PFSK-1 (cell line): ENCODE measurements around the gene ZNF341.

Experiments used
- POLR2AphosphoS5 ChIP-seq: IDR thresholded peaks from 2 replicates; pipeline ENCODE4 v1.6.1; 2012; ENCODE audit warnings: low read depth, mild to moderate bottlenecking, control low read depth, low read length, moderate library complexity
- REST ChIP-seq, 2 experiments: IDR thresholded peaks; 2 replicates each; pipeline versions ENCODE4 v1.6.1 to v1.8.0; 2011 to 2012; ENCODE audit warnings: low read depth in 2 of 2, low read length in 2 of 2, control low read depth in 1 of 2, inconsistent platforms in 1 of 2, mild to moderate bottlenecking in 1 of 2, moderate library complexity in 1 of 2; ENCODE audit not compliant: insufficient read depth in 1 of 2
- TAF1 ChIP-seq: IDR thresholded peaks from 2 replicates; pipeline ENCODE4 v1.6.1; 2012; ENCODE audit warnings: low read length, control low read depth, borderline replicate concordance; ENCODE audit not compliant: insufficient read depth

DNA sequence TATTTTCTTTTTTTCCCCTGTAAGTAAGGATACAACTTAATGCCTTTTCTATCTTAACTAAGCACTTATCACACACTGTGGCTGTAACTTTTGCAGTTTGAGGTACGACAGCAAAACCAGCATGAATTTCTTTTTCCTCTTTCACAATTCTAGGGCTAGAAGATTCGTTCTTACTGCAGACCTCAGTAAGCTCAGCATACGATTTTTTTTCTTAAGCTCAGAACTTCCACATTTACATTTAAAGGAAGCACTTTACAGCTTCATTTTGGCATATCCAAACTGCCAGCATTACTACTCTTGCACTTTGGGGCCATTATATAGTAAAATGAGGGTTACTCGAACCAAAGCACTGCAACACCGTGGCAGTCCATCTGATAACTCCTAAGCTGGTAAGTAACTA, 78.5 kb downstream of the ZNF341 start:
- no peak for TF ChIP-seq TAF1
- no peak for TF ChIP-seq POLR2AphosphoS5
- no peak for TF ChIP-seq REST (IDR thresholded peaks at IDR 0.05; ENCODE audit: insufficient read depth in 1 of 2, low read depth in 2 of 2, low read length in 2 of 2)
